Stimulated activated effector memory CD8-positive, alpha-beta T cell treated with anti-CD3 and anti-CD28 coated beads, Interleukin-12 subunit alpha, Interleukin-12 subunit beta, amount 100 ng/mL, for 72 hours (primary cell): ENCODE results near the gene PIGR.

ENCODE experiments used
- ATAC-seq: fragments of 150-1000 bp; cut with Tn5 transposase; 2 replicates; pipeline ENCODE4 v1.10.0; 2021
- DNase-seq, 2 donors: peaks; one replicate each; pipeline ENCODE4 v3.0.0; 2021 to 2022; ENCODE audit warnings: low spot score in 2 of 2
- H3K27ac Mint-ChIP-seq: one replicate; pipeline ENCODE4 v1.8.0; 2022; ENCODE audit warnings: mild to moderate bottlenecking, mixed read lengths
- H3K36me3 Mint-ChIP-seq: one replicate; pipeline ENCODE4 v1.8.0; 2022; ENCODE audit warnings: mild to moderate bottlenecking, mixed read lengths
- H3K4me1 Mint-ChIP-seq: one replicate; pipeline ENCODE4 v1.8.0; 2022; ENCODE audit warnings: mixed read lengths
- H3K4me3 Mint-ChIP-seq: one replicate; pipeline ENCODE4 v1.8.0; 2022; ENCODE audit warnings: mild to moderate bottlenecking, mixed read lengths
- H3K9me3 Mint-ChIP-seq: one replicate; pipeline ENCODE4 v1.8.0; 2022; ENCODE audit warnings: mixed read lengths

The PIGR gene

GRCh38 chr1:206951318-206952100 lies 5.2 kb upstream of the PIGR start:
- ATAC-seq (no peak), DNase-seq (no peak)
- no peaks in the 10 kb centered on the region for H3K36me3 Mint-ChIP-seq
- no peaks in the 10 kb centered on the region for H3K9me3 Mint-ChIP-seq
- no peak overlapping the region for H3K27ac Mint-ChIP-seq
- H3K4me3 Mint-ChIP-seq, result no peak overlapping the region
- peaks cover 13% of the 10 kb centered on the region for H3K4me1 Mint-ChIP-seq

GRCh38 chr1:206949641-206950040 lies 3.4 kb upstream of the PIGR start:
- Mint-ChIP-seq H3K9me3 (no peaks in the 10 kb centered on the region), H3K36me3 (no peaks in the 10 kb centered on the region), H3K4me1 (peaks cover 27% of the 10 kb centered on the region), H3K4me3 (no peak overlapping the region), H3K27ac (no peak overlapping the region)
- DNase-seq (no peak), ATAC-seq (no peak)

GRCh38 chr1:206949208-206949607 lies 2.9 kb upstream of the PIGR start:
- no peak for DNase-seq
- H3K27ac Mint-ChIP-seq, result no peak overlapping the region
- H3K9me3 Mint-ChIP-seq, result no peaks in the 10 kb centered on the region
- H3K4me1 Mint-ChIP-seq, result peaks cover 30% of the 10 kb centered on the region
- ATAC-seq, result no peak
- H3K36me3 Mint-ChIP-seq, result no peaks in the 10 kb centered on the region
- H3K4me3 Mint-ChIP-seq, result no peak overlapping the region

GRCh38 chr1:206947255-206947654 lies 989 bp upstream of the PIGR start:
- no peak for ATAC-seq
- no peak for DNase-seq
- H3K27ac Mint-ChIP-seq, result peak overlapping the region; percentile 61
- no peaks in the 10 kb centered on the region for H3K36me3 Mint-ChIP-seq
- H3K9me3 Mint-ChIP-seq, result no peaks in the 10 kb centered on the region
- no peak overlapping the region for H3K4me3 Mint-ChIP-seq
- H3K4me1 Mint-ChIP-seq, result peaks cover 30% of the 10 kb centered on the region

- ATAC-seq (no peak), DNase-seq (no peak)
- H3K36me3 Mint-ChIP-seq, result no peaks in the 10 kb centered on the region
- peaks cover 30% of the 10 kb centered on the region for H3K4me1 Mint-ChIP-seq
- no peak overlapping the region for H3K4me3 Mint-ChIP-seq
- H3K27ac Mint-ChIP-seq, result no peak overlapping the region
- H3K9me3 Mint-ChIP-seq, result no peaks in the 10 kb centered on the region
Measured at GRCh38 chr1:206945779-206946178, 487 bp downstream of the PIGR start.

- H3K4me1 Mint-ChIP-seq, result peaks cover 30% of the 10 kb centered on the region
- no peaks in the 10 kb centered on the region for H3K9me3 Mint-ChIP-seq
- H3K4me3 Mint-ChIP-seq, result no peak overlapping the region
- ATAC-seq (peak; percentile 90), DNase-seq (no peak)
- no peaks in the 10 kb centered on the region for H3K36me3 Mint-ChIP-seq
- no peak overlapping the region for H3K27ac Mint-ChIP-seq
Measured at GRCh38 chr1:206944703-206945102, 1.6 kb downstream of the PIGR start.

GRCh38 chr1:206941766-206942418 lies 4.4 kb downstream of the PIGR start:
- DNase-seq, result no peak
- no peak for ATAC-seq

GRCh38 chr1:206940588-206940936 lies 5.7 kb downstream of the PIGR start:
- H3K4me1 Mint-ChIP-seq, result peaks cover 16% of the 10 kb centered on the region
- DNase-seq, result no peak
- H3K36me3 Mint-ChIP-seq, result no peaks in the 10 kb centered on the region
- no peak overlapping the region for H3K4me3 Mint-ChIP-seq
- peak overlapping the region; percentile 23 for H3K27ac Mint-ChIP-seq
- H3K9me3 Mint-ChIP-seq, result no peaks in the 10 kb centered on the region
- ATAC-seq, result no peak

More at GRCh38 chr1:206941766-206942418, 4.4 kb downstream of the PIGR start:
- no peaks in the 10 kb centered on the region for H3K9me3 Mint-ChIP-seq
- no peaks in the 10 kb centered on the region for H3K36me3 Mint-ChIP-seq
- H3K4me1 Mint-ChIP-seq, result peaks cover 27% of the 10 kb centered on the region
- H3K27ac Mint-ChIP-seq, result peak overlapping the region; percentile 23
- H3K4me3 Mint-ChIP-seq, result no peak overlapping the region

GRCh38 chr1:206939841-206940587 lies 6.3 kb downstream of the PIGR start:
- Mint-ChIP-seq H3K4me1 (peaks cover 12% of the 10 kb centered on the region), H3K36me3 (no peaks in the 10 kb centered on the region), H3K27ac (no peak overlapping the region), H3K4me3 (no peak overlapping the region), H3K9me3 (no peaks in the 10 kb centered on the region)
- DNase-seq (no peak), ATAC-seq (no peak)

- DNase-seq (no peak), ATAC-seq (no peak)
- Mint-ChIP-seq H3K9me3 (no peaks in the 10 kb centered on the region), H3K4me1 (peaks cover 6% of the 10 kb centered on the region), H3K27ac (no peak overlapping the region), H3K36me3 (no peaks in the 10 kb centered on the region), H3K4me3 (no peak overlapping the region)
Measured at GRCh38 chr1:206939131-206939530, 7.1 kb downstream of the PIGR start.

- H3K36me3 Mint-ChIP-seq, result no peaks in the 10 kb centered on the region
- ATAC-seq (no peak), DNase-seq (no peak)
- H3K27ac Mint-ChIP-seq, result no peak overlapping the region
- no peaks in the 10 kb centered on the region for H3K9me3 Mint-ChIP-seq
- H3K4me1 Mint-ChIP-seq, result peaks cover 11% of the 10 kb centered on the region
- no peak overlapping the region for H3K4me3 Mint-ChIP-seq
Measured at GRCh38 chr1:206937425-206937824, 8.8 kb downstream of the PIGR start.

GRCh38 chr1:206935491-206936067 lies 10.7 kb downstream of the PIGR start:
- H3K4me3 Mint-ChIP-seq, result no peak overlapping the region
- peak overlapping the region; percentile 74 for H3K27ac Mint-ChIP-seq
- peak; percentile 63 for ATAC-seq
- H3K9me3 Mint-ChIP-seq, result no peaks in the 10 kb centered on the region
- peaks cover 30% of the 10 kb centered on the region for H3K4me1 Mint-ChIP-seq
- peak in 1 of 2 donors; percentile 72 for DNase-seq
- H3K36me3 Mint-ChIP-seq, result no peaks in the 10 kb centered on the region

- ATAC-seq (peak; percentile 52), DNase-seq (peak; percentile 66 to 82)
- Mint-ChIP-seq H3K27ac (peak overlapping the region; percentile 98), H3K36me3 (peaks cover 11% of the 10 kb centered on the region), H3K9me3 (no peaks in the 10 kb centered on the region), H3K4me3 (no peak overlapping the region), H3K4me1 (peaks cover 43% of the 10 kb centered on the region)
Measured at GRCh38 chr1:206933333-206933945, 12.8 kb downstream of the PIGR start.

- Mint-ChIP-seq H3K4me3 (no peak overlapping the region), H3K4me1 (peaks cover 53% of the 10 kb centered on the region), H3K27ac (peak overlapping the region; percentile 98), H3K9me3 (no peaks in the 10 kb centered on the region), H3K36me3 (peaks cover 11% of the 10 kb centered on the region)
- DNase-seq (no peak), ATAC-seq (no peak)
Measured at GRCh38 chr1:206932177-206932576, 14.1 kb downstream of the PIGR start.

GRCh38 chr1:206931709-206932108 lies 14.6 kb downstream of the PIGR start:
- Mint-ChIP-seq H3K4me1 (peaks cover 53% of the 10 kb centered on the region), H3K36me3 (peaks cover 11% of the 10 kb centered on the region), H3K9me3 (no peaks in the 10 kb centered on the region), H3K27ac (peak overlapping the region; percentile 98), H3K4me3 (peak overlapping the region; percentile 70)
- DNase-seq (no peak), ATAC-seq (no peak)
